ENCODE results near the gene ADGRE2. TPM values are rescaled to one million over a fixed set of nuclear protein-coding genes. Genes with fewer than 3 reads are reported as not detected.
A peak's percentile ranks its signal among the peaks of the same experiment; 100 is the strongest.

The ADGRE2 gene
- total RNA-seq, 1 experiment from 2014 or later, result 0.23 TPM

DNA sequence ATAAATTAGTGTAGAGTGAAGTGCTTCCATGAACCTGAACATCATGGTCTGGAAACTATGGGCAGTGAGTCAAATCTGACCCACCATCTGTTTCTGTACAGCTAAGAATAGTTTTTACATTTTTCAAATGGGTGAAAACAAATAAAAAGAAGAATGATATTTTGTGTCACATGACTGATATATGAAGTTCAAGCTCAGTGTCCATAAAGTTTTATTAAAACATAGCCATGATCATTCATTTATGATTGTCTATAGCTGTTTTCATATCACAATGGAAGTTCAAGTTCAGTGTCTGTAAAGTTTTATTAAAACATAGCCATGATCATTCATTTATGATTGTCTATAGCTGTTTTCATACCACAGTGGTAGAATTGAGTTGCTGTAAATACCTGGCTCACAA, 45.9 kb downstream of the ADGRE2 start:
- Histone ChIP-seq H3K36me3 (ENCODE audit: control insufficient read depth, insufficient read depth, low read length) (no peaks in the 10 kb centered on the region), H3K27me3 (replicated peaks; ENCODE audit: control insufficient read depth, insufficient read depth, low read length) (no peaks in the 10 kb centered on the region), H3K4me3 (ENCODE audit: low read depth, low read length) (no peak overlapping the region), H3K4me1 (no peaks in the 10 kb centered on the region), H3K9me3 (no peaks in the 10 kb centered on the region)
- ChIA-PET POLR2A (no interaction called here), CTCF (no interaction called here)
- BruUV-seq (replicated peaks), result no TSS peak
- Mint-ChIP-seq H3K27ac (ENCODE audit: unreplicated experiment) (no peak overlapping the region), H3K4me3 (ENCODE audit: unreplicated experiment) (no peak overlapping the region), H3K27me3 (ENCODE audit: insufficient read depth, unreplicated experiment) (peaks cover 13% of the 10 kb centered on the region), H3K9me3 (ENCODE audit: unreplicated experiment) (peaks cover 44% of the 10 kb centered on the region), H3K36me3 (ENCODE audit: insufficient read depth, unreplicated experiment) (peaks cover 6% of the 10 kb centered on the region), H3K4me1 (ENCODE audit: low read depth, unreplicated experiment) (no peaks in the 10 kb centered on the region)
- DNase-seq, result no peak
- intact Hi-C loops (cut with micrococcal nuclease; ENCODE audit: unreplicated experiment), result no loop called here
- no peak for TF ChIP-seq CTCF (IDR thresholded peaks at IDR 0.05; ENCODE audit: insufficient read depth in 1 of 2, low read depth in 1 of 2, low read length in 1 of 2, severe bottlenecking in 1 of 2, unreplicated experiment in 1 of 2)

- BruUV-seq (replicated peaks), result no TSS peak
- no peak overlapping the region for H3K27ac Mint-ChIP-seq (ENCODE audit: unreplicated experiment)
- no peaks in the 10 kb centered on the region for H3K4me1 Mint-ChIP-seq (ENCODE audit: low read depth, unreplicated experiment)
- DNase-seq, result no peak
- peaks cover 44% of the 10 kb centered on the region for H3K9me3 Mint-ChIP-seq (ENCODE audit: unreplicated experiment)
- no peaks in the 10 kb centered on the region for H3K27me3 ChIP-seq (replicated peaks; ENCODE audit: control insufficient read depth, insufficient read depth, low read length)
- no peaks in the 10 kb centered on the region for H3K4me1 ChIP-seq
- no peaks in the 10 kb centered on the region for H3K9me3 ChIP-seq
- ChIA-PET POLR2A (no interaction called here), CTCF (no interaction called here)
- no peak overlapping the region for H3K4me3 ChIP-seq (ENCODE audit: low read depth, low read length)
- H3K4me3 Mint-ChIP-seq (ENCODE audit: unreplicated experiment), result peak overlapping the region; percentile 43
- peaks cover 19% of the 10 kb centered on the region for H3K27me3 Mint-ChIP-seq (ENCODE audit: insufficient read depth, unreplicated experiment)
- no peaks in the 10 kb centered on the region for H3K36me3 ChIP-seq (ENCODE audit: control insufficient read depth, insufficient read depth, low read length)
- no peak for TF ChIP-seq CTCF (IDR thresholded peaks at IDR 0.05; ENCODE audit: insufficient read depth in 1 of 2, low read depth in 1 of 2, low read length in 1 of 2, severe bottlenecking in 1 of 2, unreplicated experiment in 1 of 2)
- intact Hi-C loops (cut with micrococcal nuclease; ENCODE audit: unreplicated experiment), result no loop called here
- peaks cover 6% of the 10 kb centered on the region for H3K36me3 Mint-ChIP-seq (ENCODE audit: insufficient read depth, unreplicated experiment)
These were observed 47.2 kb downstream of the ADGRE2 start for GRCh38 chr19:14731200-14731599.

DNA sequence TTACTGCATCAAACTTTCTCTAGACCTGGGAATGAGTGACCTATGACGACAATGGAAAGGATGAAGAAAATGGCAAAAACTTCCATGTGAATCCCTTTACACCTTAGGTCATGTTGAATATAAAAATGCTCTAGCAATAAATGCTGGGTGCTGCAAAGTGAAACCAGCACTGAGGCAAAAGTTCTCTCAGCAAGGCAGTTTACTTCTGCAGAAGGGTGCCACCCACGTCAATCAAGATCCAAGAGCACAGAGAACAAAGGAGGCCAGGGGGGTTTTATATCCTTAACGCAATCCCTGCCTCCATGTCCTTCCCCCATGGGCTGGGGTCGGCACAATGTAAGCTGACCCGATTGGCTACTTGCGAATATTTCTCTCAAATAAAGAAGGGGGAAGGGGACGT, 49.8 kb downstream of the ADGRE2 start:
- ChIA-PET POLR2A (no interaction called here), CTCF (no interaction called here)

More for the DNA sequence above, 49.8 kb downstream of the ADGRE2 start:
- Histone ChIP-seq H3K27me3 (replicated peaks; ENCODE audit: control insufficient read depth, insufficient read depth, low read length) (no peaks in the 10 kb centered on the region), H3K36me3 (ENCODE audit: control insufficient read depth, insufficient read depth, low read length) (no peaks in the 10 kb centered on the region), H3K4me3 (ENCODE audit: low read depth, low read length) (no peak overlapping the region), H3K9me3 (no peaks in the 10 kb centered on the region), H3K4me1 (no peaks in the 10 kb centered on the region)
- Mint-ChIP-seq H3K27ac (ENCODE audit: unreplicated experiment) (no peak overlapping the region), H3K36me3 (ENCODE audit: insufficient read depth, unreplicated experiment) (no peaks in the 10 kb centered on the region), H3K4me3 (ENCODE audit: unreplicated experiment) (no peak overlapping the region), H3K4me1 (ENCODE audit: low read depth, unreplicated experiment) (no peaks in the 10 kb centered on the region), H3K27me3 (ENCODE audit: insufficient read depth, unreplicated experiment) (peaks cover 19% of the 10 kb centered on the region), H3K9me3 (ENCODE audit: unreplicated experiment) (peaks cover 41% of the 10 kb centered on the region)
- intact Hi-C loops (cut with micrococcal nuclease; ENCODE audit: unreplicated experiment), result no loop called here
- no TSS peak for BruUV-seq (replicated peaks)
- no peak for TF ChIP-seq CTCF (IDR thresholded peaks at IDR 0.05; ENCODE audit: insufficient read depth in 1 of 2, low read depth in 1 of 2, low read length in 1 of 2, severe bottlenecking in 1 of 2, unreplicated experiment in 1 of 2)
- no peak for DNase-seq
